Cardiac fibroblast (primary cell): ENCODE data around the gene PLET1.

ENCODE experiments used
- DNase-seq, 2 donors: peaks; one replicate each; pipeline versions ENCODE4 v3.0.0 to v3.0.0-alpha.2; 2010; ENCODE audit warnings: low read depth in 2 of 2
- H3K4me3 ChIP-seq, 2 donors: replicated peaks in 1 of 2; 1 replicate in 1 of 2; 2 replicates in 1 of 2; pipeline ENCODE4 v1.5.1; 2011; ENCODE audit warnings: low read depth in 2 of 2, low read length in 2 of 2, mild to moderate bottlenecking in 2 of 2, moderate library complexity in 1 of 2
- CTCF ChIP-seq: IDR thresholded peaks from one replicate; pipeline ENCODE4 v1.5.1; 2011; ENCODE audit warnings: low read depth, mild to moderate bottlenecking, low read length, inconsistent platforms

Gene PLET1

GRCh38 chr11:112253605-112254242 is 6.9 kb downstream of the PLET1 start:
- no peak for TF ChIP-seq CTCF
- no peak overlapping the region for H3K4me3 ChIP-seq
- DNase-seq = no peak

GRCh38 chr11:112249871-112250610 is 10.6 kb downstream of the PLET1 start:
- H3K4me3 ChIP-seq = no peak overlapping the region
- no peak for TF ChIP-seq CTCF
- peak in 1 of 2 donors; percentile 55 for DNase-seq

DNA sequence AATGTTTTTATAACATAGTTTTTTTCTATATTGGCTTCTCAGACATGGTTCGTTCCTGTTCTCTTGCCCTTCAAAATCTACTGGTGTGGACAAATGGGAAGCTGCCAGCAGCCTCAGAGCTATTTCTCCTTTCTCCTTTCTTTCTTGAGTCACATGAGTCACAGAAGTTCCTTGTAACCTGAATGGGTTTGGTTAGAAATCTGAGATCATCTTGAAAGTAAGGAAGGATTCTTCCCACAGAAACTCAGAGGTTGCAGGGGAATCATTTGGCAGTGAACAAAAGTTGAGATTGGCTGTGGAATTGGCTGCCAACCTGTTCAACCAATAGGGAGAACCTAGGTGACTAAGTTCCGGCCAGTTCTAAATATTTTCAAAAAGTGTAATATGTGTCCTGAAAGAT is 12.5 kb downstream of the PLET1 start:
- TF ChIP-seq CTCF = no peak
- H3K4me3 ChIP-seq = no peak overlapping the region
- DNase-seq = peak in 1 of 2 donors; percentile 48

- TF ChIP-seq CTCF = no peak
- H3K4me3 ChIP-seq = no peak overlapping the region
These were observed 13.5 kb downstream of the PLET1 start for GRCh38 chr11:112247201-112247600.

DNA sequence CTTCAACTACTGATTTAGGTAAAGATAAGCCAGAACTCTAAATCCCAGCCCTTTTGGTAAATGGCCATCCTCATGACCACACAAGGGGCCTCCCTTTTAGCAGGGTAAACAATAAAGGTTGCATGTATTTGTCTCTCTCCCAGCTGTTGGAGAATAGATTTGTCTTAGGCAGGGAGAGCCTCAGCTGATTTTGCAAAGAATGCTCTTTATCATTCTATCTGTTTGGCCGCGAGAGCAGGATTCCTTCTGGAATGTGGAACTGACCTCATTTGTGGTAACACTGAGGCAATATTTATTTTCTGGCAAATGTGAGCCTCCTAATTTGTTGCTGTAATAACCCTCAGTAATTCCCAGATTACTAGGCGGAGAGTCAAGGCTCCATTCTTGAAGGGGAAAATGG is 19.2 kb downstream of the PLET1 start:
- TF ChIP-seq CTCF = no peak
- DNase-seq = peak; percentile 55 to 85
- no peak overlapping the region for H3K4me3 ChIP-seq

More at GRCh38 chr11:112247201-112247600, 13.5 kb downstream of the PLET1 start:
- peak in 1 of 2 donors; percentile 34 for DNase-seq

GRCh38 chr11:112238041-112238440 is 22.6 kb downstream of the PLET1 start:
- DNase-seq = no peak
- TF ChIP-seq CTCF = no peak
- no peak overlapping the region for H3K4me3 ChIP-seq
